Lower lobe of right lung (tissue), 2 donors: Measurements from ENCODE around the gene HSD3B7. TPM values are rescaled to one million over a fixed set of nuclear protein-coding genes. Genes with fewer than 3 reads are reported as not detected.

Source experiments
- ATAC-seq, 2 donors: fragments of 200-7000 bp; cut with Tn5 transposase; one replicate each; pipeline ENCODE4 v1.9.1; 2020 to 2022; ENCODE audit warnings: mild to moderate bottlenecking in 2 of 2, moderate library complexity in 2 of 2
- DNase-seq: peaks from one replicate; pipeline ENCODE4 v3.0.0-alpha.2; 2020
- H3K27ac ChIP-seq: fragments of 200-600 bp; one replicate; pipeline ENCODE4 v1.8.0; 2022
- H3K27me3 ChIP-seq: fragments of 200-600 bp; one replicate; pipeline ENCODE4 v1.8.0; 2022; ENCODE audit warnings: low read depth
- H3K36me3 ChIP-seq: fragments of 200-600 bp; one replicate; pipeline ENCODE4 v1.8.0; 2022; ENCODE audit warnings: mild to moderate bottlenecking
- H3K4me1 ChIP-seq: fragments of 200-600 bp; one replicate; pipeline ENCODE4 v1.8.0; 2022
- H3K4me3 ChIP-seq: fragments of 200-600 bp; one replicate; pipeline ENCODE4 v1.8.0; 2022; ENCODE audit warnings: mild to moderate bottlenecking
- H3K9me3 ChIP-seq: fragments of 200-600 bp; one replicate; pipeline ENCODE4 v1.8.0; 2022
- intact Hi-C: fragments of 100-400 bp; cut with DNase I; formaldehyde crosslinking; loops from one replicate; pipeline ENCODE4 v1.11.0; 2022
- total RNA-seq: library from RNA; stranded (reverse); fragmentation: NEBNext Ultra II Directional; extraction: Animal tissue kit (Norgen Biotek cat#: 25700); gene quantifications from one replicate; pipeline ENCODE4 v1.2.1, GENCODE V29; 2021
- TF ChIP-seq, protein P1 (sequence below): fragments of 200-600 bp; IDR thresholded peaks from one replicate; pipeline ENCODE4 v1.8.0; 2022; ENCODE audit warnings: antibody characterized with exemption, mild to moderate bottlenecking
- donor health status: DM: no; HTN: yes; CAD: no; lungs with severe emphysema.

Gene HSD3B7
- total RNA-seq, 1 donor from 2014 or later: 23.6 TPM

DNA sequence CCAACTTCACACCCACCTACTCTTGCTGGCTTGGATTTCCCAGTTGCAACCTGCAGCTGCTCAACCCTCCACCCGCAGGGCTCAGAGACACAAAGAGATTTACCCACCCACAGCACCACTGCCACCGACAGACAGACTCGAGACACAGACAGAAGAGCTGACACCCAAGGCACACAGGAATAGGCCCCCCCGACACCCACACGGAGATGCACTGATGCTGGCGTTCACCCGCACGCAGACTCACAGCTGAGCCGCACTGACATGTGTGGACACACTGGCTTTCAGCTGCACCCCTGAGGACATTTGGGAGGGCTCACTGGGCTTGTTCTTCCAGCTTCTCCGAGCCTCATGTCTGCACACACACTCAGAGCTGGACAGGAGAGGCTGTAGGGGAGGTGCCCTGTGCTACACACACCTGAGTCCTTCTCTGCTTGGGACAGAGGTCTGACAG lies 17.3 kb downstream of the HSD3B7 start:
- H3K36me3 ChIP-seq: no peaks in the 10 kb centered on the region
- intact Hi-C loops: no loop called here
- no peak for DNase-seq
- no peak overlapping the region for H3K27ac ChIP-seq
- TF ChIP-seq, protein P1, sequence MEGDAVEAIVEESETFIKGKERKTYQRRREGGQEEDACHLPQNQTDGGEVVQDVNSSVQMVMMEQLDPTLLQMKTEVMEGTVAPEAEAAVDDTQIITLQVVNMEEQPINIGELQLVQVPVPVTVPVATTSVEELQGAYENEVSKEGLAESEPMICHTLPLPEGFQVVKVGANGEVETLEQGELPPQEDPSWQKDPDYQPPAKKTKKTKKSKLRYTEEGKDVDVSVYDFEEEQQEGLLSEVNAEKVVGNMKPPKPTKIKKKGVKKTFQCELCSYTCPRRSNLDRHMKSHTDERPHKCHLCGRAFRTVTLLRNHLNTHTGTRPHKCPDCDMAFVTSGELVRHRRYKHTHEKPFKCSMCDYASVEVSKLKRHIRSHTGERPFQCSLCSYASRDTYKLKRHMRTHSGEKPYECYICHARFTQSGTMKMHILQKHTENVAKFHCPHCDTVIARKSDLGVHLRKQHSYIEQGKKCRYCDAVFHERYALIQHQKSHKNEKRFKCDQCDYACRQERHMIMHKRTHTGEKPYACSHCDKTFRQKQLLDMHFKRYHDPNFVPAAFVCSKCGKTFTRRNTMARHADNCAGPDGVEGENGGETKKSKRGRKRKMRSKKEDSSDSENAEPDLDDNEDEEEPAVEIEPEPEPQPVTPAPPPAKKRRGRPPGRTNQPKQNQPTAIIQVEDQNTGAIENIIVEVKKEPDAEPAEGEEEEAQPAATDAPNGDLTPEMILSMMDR: no peak
- H3K9me3 ChIP-seq: no peaks in the 10 kb centered on the region
- H3K4me3 ChIP-seq: no peak overlapping the region
- ATAC-seq: no peak
- peaks cover 6% of the 10 kb centered on the region for H3K27me3 ChIP-seq
- peaks cover 4% of the 10 kb centered on the region for H3K4me1 ChIP-seq

DNA sequence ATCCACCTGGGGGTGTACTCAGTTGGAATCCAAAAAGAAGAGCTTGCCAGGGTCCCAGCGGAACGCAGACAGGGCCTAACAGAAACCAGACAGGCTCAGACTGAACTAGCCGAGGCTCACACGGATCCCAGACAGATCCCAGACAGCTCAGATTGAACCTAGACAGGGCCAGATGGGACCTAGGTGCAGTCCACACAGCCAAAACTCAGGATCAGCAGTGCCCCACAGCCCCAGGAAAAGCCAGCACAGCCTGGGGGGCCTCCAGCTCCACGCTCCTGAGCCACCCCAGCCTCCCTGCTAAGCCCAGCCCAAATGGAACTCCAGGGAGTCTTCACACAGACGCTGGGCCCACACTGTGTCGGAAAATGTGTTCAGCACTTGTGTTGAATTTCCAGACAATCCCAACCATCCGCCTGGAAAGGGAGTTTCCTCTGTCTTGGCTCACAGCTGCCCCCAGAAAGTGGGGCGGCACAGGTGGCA lies 17.9 kb downstream of the HSD3B7 start:
- no peak overlapping the region for H3K4me3 ChIP-seq
- H3K27ac ChIP-seq: no peak overlapping the region
- ATAC-seq (no peak), DNase-seq (no peak)
- TF ChIP-seq, protein P1: no peak
- H3K9me3 ChIP-seq: no peaks in the 10 kb centered on the region
- intact Hi-C loops: no loop called here
- H3K4me1 ChIP-seq: no peaks in the 10 kb centered on the region
- H3K27me3 ChIP-seq: peaks cover 12% of the 10 kb centered on the region
- no peaks in the 10 kb centered on the region for H3K36me3 ChIP-seq

DNA sequence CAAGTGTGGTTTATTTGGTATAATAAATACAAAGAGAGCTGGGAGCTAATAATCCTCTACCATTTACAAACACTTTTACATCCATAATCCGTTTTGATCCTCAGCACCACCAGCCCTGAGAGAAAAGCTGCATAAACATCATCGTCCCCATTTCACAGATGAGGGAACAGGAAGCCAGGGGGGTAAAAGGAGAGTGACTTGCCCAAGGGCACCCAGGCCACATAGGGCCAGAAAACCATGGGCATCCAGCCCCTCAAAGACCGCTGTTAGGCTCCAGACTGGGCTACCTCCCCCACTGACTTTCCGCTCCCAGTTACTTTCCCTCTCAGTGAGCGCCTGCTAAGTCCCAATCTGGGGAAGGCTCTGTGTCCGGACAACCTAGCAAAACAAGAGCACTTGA lies 18.7 kb downstream of the HSD3B7 start:
- intact Hi-C loops: no loop called here
- Histone ChIP-seq H3K4me3 (no peak overlapping the region), H3K36me3 (no peaks in the 10 kb centered on the region), H3K4me1 (no peaks in the 10 kb centered on the region), H3K9me3 (no peaks in the 10 kb centered on the region), H3K27ac (no peak overlapping the region), H3K27me3 (peaks cover 21% of the 10 kb centered on the region)
- DNase-seq (no peak), ATAC-seq (no peak)
- TF ChIP-seq, protein P1: no peak

DNA sequence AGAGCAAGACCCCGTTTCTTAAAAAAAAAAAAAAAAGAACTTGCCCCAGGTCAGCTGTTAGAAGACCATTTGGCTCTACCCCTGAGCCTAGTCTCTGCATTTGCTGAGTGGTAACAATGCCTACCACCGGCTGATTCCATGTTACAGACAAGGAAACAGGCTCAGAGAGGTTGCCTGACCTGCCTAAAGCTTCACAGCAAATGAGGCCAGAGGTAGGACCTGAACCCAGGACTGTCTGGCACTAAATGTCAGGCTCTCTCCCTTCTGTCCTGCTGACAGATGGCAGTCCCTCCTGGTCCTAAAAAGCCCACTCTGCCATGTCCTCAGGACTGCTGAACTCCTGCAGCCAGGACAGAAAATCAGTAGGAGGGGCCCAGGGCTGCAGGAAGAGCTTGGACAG lies 19.7 kb downstream of the HSD3B7 start:
- H3K36me3 ChIP-seq: no peaks in the 10 kb centered on the region
- no peaks in the 10 kb centered on the region for H3K4me1 ChIP-seq
- DNase-seq (no peak), ATAC-seq (no peak)
- intact Hi-C loops: no loop called here
- TF ChIP-seq, protein P1: no peak
- H3K4me3 ChIP-seq: no peak overlapping the region
- H3K9me3 ChIP-seq: no peaks in the 10 kb centered on the region
- H3K27me3 ChIP-seq: peaks cover 29% of the 10 kb centered on the region
- H3K27ac ChIP-seq: no peak overlapping the region

DNA sequence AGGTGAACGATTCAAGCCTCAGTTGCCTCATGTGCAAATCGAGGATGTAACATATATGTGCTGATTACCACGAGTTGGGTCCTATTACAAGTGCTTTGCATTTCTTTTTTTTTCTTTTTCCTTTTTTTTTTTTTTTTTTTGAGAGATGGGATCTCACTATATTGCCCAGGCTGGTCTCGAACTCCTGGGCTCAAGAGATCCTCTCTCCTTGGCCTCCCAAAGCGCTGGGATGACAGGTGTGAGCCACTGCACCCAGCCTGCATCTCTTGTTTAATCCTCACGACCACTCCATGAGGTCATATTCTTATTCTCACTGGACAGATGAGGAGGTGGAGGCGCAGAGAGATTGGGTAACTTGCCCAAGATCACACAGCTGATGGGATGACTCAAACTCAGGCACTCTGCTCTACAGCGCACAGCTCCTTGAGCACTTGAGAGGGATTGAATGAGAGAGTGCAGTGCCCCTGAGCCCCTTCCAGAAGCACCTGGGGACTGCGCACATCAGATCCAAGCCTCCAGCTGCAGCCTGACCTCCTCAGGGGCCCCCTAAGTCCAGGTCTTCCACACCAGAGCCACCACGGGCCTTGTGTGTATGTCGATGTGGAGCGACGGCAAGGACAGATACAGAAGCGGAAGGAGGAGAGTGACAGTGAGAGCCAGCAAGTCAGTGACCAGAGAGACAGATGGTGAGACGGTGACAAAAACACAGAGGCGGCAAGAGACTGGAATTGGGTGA lies 20.5 kb downstream of the HSD3B7 start:
- TF ChIP-seq, protein P1: no peak
- no peak for ATAC-seq
- Histone ChIP-seq H3K9me3 (no peaks in the 10 kb centered on the region), H3K4me3 (no peak overlapping the region), H3K27ac (no peak overlapping the region), H3K27me3 (peaks cover 33% of the 10 kb centered on the region), H3K36me3 (no peaks in the 10 kb centered on the region), H3K4me1 (no peaks in the 10 kb centered on the region)
- intact Hi-C loops: no loop called here
- DNase-seq: no peak
